Activated CD8-positive, alpha-beta memory T cell treated with anti-CD3 and anti-CD28 coated beads for 24 hours (primary cell): Measurements from ENCODE around the gene SMC3.

Experiments used
- DNase-seq: peaks from one replicate; pipeline ENCODE4 v3.0.0-alpha.2; 2020

SMC3 gene

DNA sequence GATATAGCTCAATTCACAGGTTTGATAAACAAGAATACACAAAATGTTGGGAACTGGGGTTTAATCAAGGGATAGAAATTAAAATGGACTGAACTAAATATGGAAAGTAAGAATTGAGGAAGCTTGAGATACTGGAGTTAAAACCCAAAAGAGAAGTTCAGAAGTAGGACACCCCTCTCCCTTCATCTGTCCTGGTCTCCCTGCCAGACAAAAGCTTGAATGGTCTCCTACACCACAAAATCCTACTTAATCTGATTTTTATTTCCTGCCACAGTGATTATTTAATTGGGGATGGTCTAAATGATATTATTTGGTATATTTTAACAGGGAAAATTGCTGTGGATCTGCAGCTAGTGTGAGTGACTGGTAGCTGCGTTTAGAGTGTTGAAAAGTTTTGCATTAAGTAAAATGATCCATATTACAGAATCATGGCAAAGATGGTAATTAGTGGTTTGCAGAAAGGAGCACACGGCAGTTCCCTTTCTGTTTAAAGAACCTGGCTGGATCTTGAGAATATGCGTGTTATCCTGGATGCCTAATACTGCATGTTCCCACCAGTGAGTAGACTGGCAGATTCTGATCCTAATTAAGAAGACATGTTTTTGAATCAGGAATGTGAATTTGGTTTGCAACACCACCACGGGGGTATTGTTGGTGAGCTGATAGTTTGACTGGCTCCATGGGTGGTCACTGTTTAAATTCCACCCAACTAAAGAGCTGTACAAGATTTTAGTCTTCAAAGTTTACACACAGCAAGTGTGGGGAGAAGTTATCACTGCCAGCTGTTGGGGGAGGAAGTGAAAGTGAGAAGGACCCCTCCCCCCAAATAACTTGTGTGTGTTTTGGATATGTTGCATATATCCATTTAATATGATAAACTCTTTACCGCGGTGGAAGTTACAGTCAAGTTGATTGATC, 82.1 kb downstream of the SMC3 start:
- DNase-seq = no peak

DNA sequence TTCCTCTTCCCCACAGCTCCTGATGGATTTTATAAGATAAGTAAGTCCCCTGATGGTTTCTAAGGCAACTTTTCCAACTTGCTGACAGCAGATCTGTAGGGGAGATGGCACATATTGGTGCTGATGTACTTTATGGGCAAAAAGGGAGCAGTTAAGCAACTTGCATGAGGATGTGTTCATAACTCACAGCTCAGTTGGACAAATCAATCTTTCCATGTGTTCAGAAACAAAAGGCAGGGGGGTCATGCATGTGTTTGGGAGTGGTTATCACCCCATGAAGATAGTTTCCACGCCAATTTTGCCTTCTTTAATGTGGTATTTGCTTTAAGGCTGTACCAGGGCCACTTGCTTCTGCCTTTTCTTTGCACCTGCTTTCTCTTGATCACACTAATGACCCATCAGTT, 82.8 kb downstream of the SMC3 start:
- DNase-seq = no peak

- no peak for DNase-seq
Observed at GRCh38 chr10:110651044-110651958, 83.8 kb downstream of the SMC3 start.

GRCh38 chr10:110652475-110653118, 85.1 kb downstream of the SMC3 start:
- DNase-seq = no peak
